Measurements from ENCODE around the gene IGF2BP3.

Gene IGF2BP3

GRCh38 chr7:23261843-23262452 lies 208.3 kb downstream of the IGF2BP3 start:
- peak; percentile 79 for DNase-seq (ENCODE audit: low spot score)

- no peak for DNase-seq (ENCODE audit: low spot score)
Observed at GRCh38 chr7:23260371-23260770, 209.9 kb downstream of the IGF2BP3 start.

All from Ammon's horn (tissue), 1 donor.